HCT116 (cell line): ENCODE measurements around the gene NET1.

Experiments used
- EZH2 ChIP-seq: fragments of 200-600 bp; sonication (generic); IDR thresholded peaks from 2 replicates; pipeline ENCODE4 v1.6.1; 2017; ENCODE audit warnings: antibody characterized with exemption, mixed run types
- EZH2phosphoT487 ChIP-seq: fragments of 200-600 bp; IDR thresholded peaks from 2 replicates; pipeline ENCODE4 v1.6.1; 2018; ENCODE audit warnings: antibody characterized with exemption, borderline replicate concordance
- POLR2A ChIP-seq: IDR thresholded peaks from 2 replicates; pipeline ENCODE4 v1.7.0; 2011; ENCODE audit warnings: borderline replicate concordance; ENCODE audit not compliant: insufficient read depth, insufficient read length; ENCODE audit errors: extremely low read depth
- POLR2AphosphoS5 ChIP-seq: IDR thresholded peaks from 2 replicates; pipeline ENCODE4 v1.6.1; 2011; ENCODE audit warnings: mild to moderate bottlenecking, low read depth, low read length, moderate library complexity
- TCF7L2 ChIP-seq: IDR thresholded peaks from 2 replicates; pipeline ENCODE4 v1.7.0; 2011; ENCODE audit warnings: borderline replicate concordance, inconsistent platforms; ENCODE audit not compliant: insufficient read depth, insufficient read length; ENCODE audit errors: extremely low read depth
- YY1 ChIP-seq: IDR thresholded peaks from 2 replicates; pipeline ENCODE4 v1.6.1; 2011; ENCODE audit warnings: low read length, low read depth, moderate library complexity, mild to moderate bottlenecking; ENCODE audit not compliant: insufficient replicate concordance; ENCODE audit errors: extremely low read depth
- ZNF274 ChIP-seq: fragments of 200-500 bp; sonication (Bioruptor generic); IDR thresholded peaks from 2 replicates; pipeline ENCODE4 v1.6.1; 2014; ENCODE audit warnings: mild to moderate bottlenecking, low read depth, low read length, inconsistent platforms
- TF ChIP-seq, protein P1 (sequence below), 3 experiments: fragments of 200-600 bp in 1 of 3; sonication (generic) in 1 of 3; IDR thresholded peaks in 2 of 3; conservative IDR thresholded peaks in 1 of 3; 2 replicates each; pipeline ENCODE4 v1.5.1; 2012 to 2017; ENCODE audit warnings: low read depth in 2 of 3, low read length in 2 of 3, antibody characterized with exemption in 1 of 3, borderline replicate concordance in 1 of 3, control low read depth in 1 of 3, mild to moderate bottlenecking in 1 of 3, mixed read lengths in 1 of 3, mixed run types in 1 of 3, moderate library complexity in 1 of 3; ENCODE audit not compliant: insufficient read depth in 1 of 3
- TF ChIP-seq, protein P2 (sequence below): IDR thresholded peaks from 2 replicates; pipeline ENCODE4 v1.6.1; 2012

DNA sequence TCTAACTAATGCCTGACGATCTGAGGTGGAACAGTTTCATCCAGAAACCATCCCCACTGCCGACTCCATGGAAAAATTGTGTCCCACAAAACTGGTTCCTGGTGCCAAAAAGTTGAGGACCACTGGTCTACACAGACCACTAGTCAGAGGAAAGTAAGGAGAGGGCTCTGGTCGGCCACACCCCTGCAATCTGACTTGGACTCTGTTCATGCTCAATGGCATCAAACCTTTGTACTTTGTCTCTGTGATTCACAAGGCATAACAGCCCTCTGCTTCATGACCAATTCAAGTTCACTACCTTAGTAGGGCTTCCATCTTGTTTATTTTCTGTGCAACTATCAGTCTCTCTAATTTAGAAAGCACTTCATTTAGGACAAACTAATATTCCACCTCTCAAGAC, 9.6 kb upstream of the NET1 start:
- TF ChIP-seq, protein P1, sequence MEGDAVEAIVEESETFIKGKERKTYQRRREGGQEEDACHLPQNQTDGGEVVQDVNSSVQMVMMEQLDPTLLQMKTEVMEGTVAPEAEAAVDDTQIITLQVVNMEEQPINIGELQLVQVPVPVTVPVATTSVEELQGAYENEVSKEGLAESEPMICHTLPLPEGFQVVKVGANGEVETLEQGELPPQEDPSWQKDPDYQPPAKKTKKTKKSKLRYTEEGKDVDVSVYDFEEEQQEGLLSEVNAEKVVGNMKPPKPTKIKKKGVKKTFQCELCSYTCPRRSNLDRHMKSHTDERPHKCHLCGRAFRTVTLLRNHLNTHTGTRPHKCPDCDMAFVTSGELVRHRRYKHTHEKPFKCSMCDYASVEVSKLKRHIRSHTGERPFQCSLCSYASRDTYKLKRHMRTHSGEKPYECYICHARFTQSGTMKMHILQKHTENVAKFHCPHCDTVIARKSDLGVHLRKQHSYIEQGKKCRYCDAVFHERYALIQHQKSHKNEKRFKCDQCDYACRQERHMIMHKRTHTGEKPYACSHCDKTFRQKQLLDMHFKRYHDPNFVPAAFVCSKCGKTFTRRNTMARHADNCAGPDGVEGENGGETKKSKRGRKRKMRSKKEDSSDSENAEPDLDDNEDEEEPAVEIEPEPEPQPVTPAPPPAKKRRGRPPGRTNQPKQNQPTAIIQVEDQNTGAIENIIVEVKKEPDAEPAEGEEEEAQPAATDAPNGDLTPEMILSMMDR (IDR thresholded peaks at IDR 0.05 in 2 of 3, conservative IDR thresholded peaks at IDR 0.05 in 1 of 3; ENCODE audit: borderline replicate concordance in 1 of 3, insufficient read depth in 1 of 3, low read depth in 2 of 3, low read length in 2 of 3): no peak
- TF ChIP-seq EZH2 (no peak), EZH2phosphoT487 (no peak), POLR2A (no peak), POLR2AphosphoS5 (no peak), TCF7L2 (no peak), YY1 (no peak), ZNF274 (no peak)
- TF ChIP-seq, protein P2, sequence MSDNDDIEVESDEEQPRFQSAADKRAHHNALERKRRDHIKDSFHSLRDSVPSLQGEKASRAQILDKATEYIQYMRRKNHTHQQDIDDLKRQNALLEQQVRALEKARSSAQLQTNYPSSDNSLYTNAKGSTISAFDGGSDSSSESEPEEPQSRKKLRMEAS: no peak
